ENCODE data around the gene GXYLT1.
"Not testable (repeated sequence)": the region's sequence is repeated elsewhere in the genome, so short reads cannot be mapped to it uniquely, and the experiment has no call there.

The GXYLT1 gene

GRCh38 chr12:42143452-42144157 lies 1.1 kb downstream of the GXYLT1 start:
- DNase-seq, result no peak

GRCh38 chr12:42141981-42142606 lies 2.6 kb downstream of the GXYLT1 start:
- DNase-seq, result no peak

- no peak for DNase-seq
Measured at GRCh38 chr12:42140901-42141300, 3.8 kb downstream of the GXYLT1 start.

- DNase-seq, result no peak
Measured at GRCh38 chr12:42135259-42135814, 9.3 kb downstream of the GXYLT1 start.

GRCh38 chr12:42130672-42131402 lies 13.8 kb downstream of the GXYLT1 start:
- no peak for DNase-seq

GRCh38 chr12:42129595-42130204 lies 15.0 kb downstream of the GXYLT1 start:
- DNase-seq, result no peak

GRCh38 chr12:42128888-42129287 lies 15.8 kb downstream of the GXYLT1 start:
- no peak for DNase-seq

- no peak for DNase-seq
Measured at GRCh38 chr12:42128327-42128726, 16.3 kb downstream of the GXYLT1 start.

GRCh38 chr12:42126963-42127362 lies 17.7 kb downstream of the GXYLT1 start:
- no peak for DNase-seq

- DNase-seq, result no peak
Measured at GRCh38 chr12:42125388-42125767, 19.3 kb downstream of the GXYLT1 start.

- DNase-seq, result no peak
Measured at GRCh38 chr12:42124764-42125387, 19.8 kb downstream of the GXYLT1 start.

GRCh38 chr12:42119085-42119633 lies 25.5 kb downstream of the GXYLT1 start:
- DNase-seq, result no peak

- no peak for DNase-seq
Measured at GRCh38 chr12:42118136-42118879, 26.4 kb downstream of the GXYLT1 start.

- DNase-seq, result no peak
Measured at GRCh38 chr12:42109031-42109430, 35.6 kb downstream of the GXYLT1 start.

GRCh38 chr12:42106791-42107190 lies 37.9 kb downstream of the GXYLT1 start:
- DNase-seq, result not testable (repeated sequence)

GRCh38 chr12:42104784-42105183 lies 39.9 kb downstream of the GXYLT1 start:
- DNase-seq, result no peak

GRCh38 chr12:42104087-42104486 lies 40.6 kb downstream of the GXYLT1 start:
- DNase-seq, result no peak

- DNase-seq, result no peak
Measured at GRCh38 chr12:42103155-42103554, 41.5 kb downstream of the GXYLT1 start.

- DNase-seq, result no peak
Measured at GRCh38 chr12:42102720-42103119, 42.0 kb downstream of the GXYLT1 start.

GRCh38 chr12:42099433-42099832 lies 45.2 kb downstream of the GXYLT1 start:
- no peak for DNase-seq

- no peak for DNase-seq
Measured at GRCh38 chr12:42097971-42098370, 46.7 kb downstream of the GXYLT1 start.

GRCh38 chr12:42094277-42094676 lies 50.4 kb downstream of the GXYLT1 start:
- peak; percentile 66 for DNase-seq
